K562 (cell line): Measurements from ENCODE around the gene HCN3. TPM values are rescaled to one million over a fixed set of nuclear protein-coding genes. Genes with fewer than 3 reads are reported as not detected.

Experiments used
- AFF4 ChIP-seq: sonication (generic); formaldehyde crosslinking; IDR thresholded peaks from 2 replicates; pipeline ENCODE4 v1.8.0; 2023; ENCODE audit warnings: mild to moderate bottlenecking, missing genetic modification reagents
- CBX8 ChIP-seq: fragments of 200-600 bp; sonication (generic); IDR thresholded peaks from 2 replicates; pipeline ENCODE4 v1.6.1; 2012; ENCODE audit warnings: borderline replicate concordance, mixed run types, low read depth, mild to moderate bottlenecking, moderate library complexity, mixed read lengths, low read length, control low read depth, inconsistent platforms; ENCODE audit not compliant: poor library complexity, severe bottlenecking; ENCODE audit errors: extremely low read depth
- CEBPG ChIP-seq, 3 experiments: fragments of 200-800 bp in 1 of 3; sonication (Bioruptor generic) in 1 of 3; sonication (generic) in 1 of 3; formaldehyde crosslinking in 1 of 3; IDR thresholded peaks in 2 of 3; conservative IDR thresholded peaks in 1 of 3; 2 replicates each; pipeline versions ENCODE4 v1.6.1 to v1.8.0; 2016 to 2022; ENCODE audit warnings: missing compliant biosample characterization in 2 of 3, missing genetic modification characterization in 2 of 3, mild to moderate bottlenecking in 1 of 3, missing genetic modification reagents in 1 of 3
- ELF2 ChIP-seq: fragments of 250-450 bp; sonication (Bioruptor Pico); IDR thresholded peaks from 2 replicates; pipeline ENCODE4 v1.5.0; 2021; ENCODE audit warnings: mild to moderate bottlenecking
- ETS1 ChIP-seq: conservative IDR thresholded peaks from 2 replicates; pipeline ENCODE4 v1.6.1; 2011; ENCODE audit warnings: low read depth, mild to moderate bottlenecking, low read length; ENCODE audit not compliant: control insufficient read depth
- FOXJ2 ChIP-seq: fragments of 200-800 bp; sonication (Bioruptor generic); IDR thresholded peaks from 2 replicates; pipeline ENCODE4 v1.6.1; 2016; ENCODE audit warnings: missing genetic modification characterization, missing compliant biosample characterization
- HMG20A ChIP-seq: fragments of 450-650 bp; formaldehyde crosslinking; conservative IDR thresholded peaks from 2 replicates; pipeline ENCODE4 v1.4.0; 2020; ENCODE audit warnings: mild to moderate bottlenecking, mixed read lengths
- RCOR1 ChIP-seq, 2 experiments: IDR thresholded peaks; 2 replicates each; pipeline ENCODE4 v1.6.1; 2012; ENCODE audit warnings: low read depth in 2 of 2, low read length in 2 of 2, borderline replicate concordance in 1 of 2, improper control_type of control experiment in 1 of 2
- SMAD3 ChIP-seq: fragments of 450-650 bp; formaldehyde crosslinking; conservative IDR thresholded peaks from 2 replicates; pipeline ENCODE4 v1.4.0; 2020; ENCODE audit warnings: mild to moderate bottlenecking
- SMAD4 ChIP-seq: fragments of 250-450 bp; sonication (Bioruptor Pico); conservative IDR thresholded peaks from 2 replicates; pipeline ENCODE4 v1.8.0; 2021; ENCODE audit warnings: inconsistent platforms, mild to moderate bottlenecking, moderate library complexity
- SMARCA5 ChIP-seq: fragments of 450-650 bp; IDR thresholded peaks from 2 replicates; pipeline ENCODE4 v1.6.1; 2016
- ZBTB9 ChIP-seq: fragments of 450-650 bp; formaldehyde crosslinking; IDR thresholded peaks from 2 replicates; pipeline ENCODE4 v1.4.0; 2020; ENCODE audit warnings: mild to moderate bottlenecking, moderate library complexity
- ZNF518B ChIP-seq: fragments of 250-450 bp; sonication (Bioruptor Pico); IDR thresholded peaks from 2 replicates; pipeline ENCODE4 v1.5.0; 2021; ENCODE audit warnings: mild to moderate bottlenecking, moderate library complexity
- polyA plus RNA-seq, 8 experiments: library from polyadenylated mRNA; depleted of rRNA in 4 of 8; stranded (reverse) in 5 of 8; unstranded in 3 of 8; fragments of >200 nt; fragmentation: Nextera tagmentation in 2 of 8; fragmentation: Illumina TruSeq in 1 of 8; extraction: Ambion mirVana in 2 of 8; extraction: Trizol in 1 of 8; gene quantifications; 2 replicates each; pipeline versions ENCODE4 v1.2.1 to v1.2.3, GENCODE V29; 2011 to 2014; ENCODE audit warnings: inconsistent platforms in 1 of 8, missing spikeins in 1 of 8
- total RNA-seq, 7 experiments: library from RNA; depleted of rRNA in 6 of 7; stranded (reverse); fragments of >200 nt in 6 of 7; fragmentation: Illumina TruSeq in 2 of 7; extraction: Trizol in 2 of 7; gene quantifications; 2 replicates each; pipeline versions ENCODE4 v1.2.1 to v1.2.3, GENCODE V29; 2011 to 2021; ENCODE audit warnings: low replicate concordance in 1 of 7

Gene HCN3
- total and polyA plus RNA-seq, 9 of the 15 experiments (the other 6 are each of a cell fraction or from before 2014, with no cell fraction given) = 0.91 to 9.7 (median 3.9) TPM

GRCh38 chr1:155261852-155262673, 15.2 kb upstream of the HCN3 start, which contains the start of gene SCAMP3 (continued):
- TF ChIP-seq CBX8 = no peak
- 0 out of 2 replicates have a peak, but pooled peaks have one; percentile 80 for TF ChIP-seq HMG20A (CRISPR knock-in tag)
- no peak for TF ChIP-seq ZNF518B (CRISPR knock-in tag)
- TF ChIP-seq SMAD3 (CRISPR knock-in tag) = peak; percentile 64; the same call in 1 of the 2 replicates
- TF ChIP-seq CEBPG (CRISPR knock-in tag; IDR thresholded peaks at IDR 0.05) = peak; percentile 30; the same call in 1 of the 2 replicates
- TF ChIP-seq CEBPG (tag; conservative IDR thresholded peaks at IDR 0.05 in 1 of 2, IDR thresholded peaks at IDR 0.05 in 1 of 2) = no peak
- 0 out of 4 replicates have a peak, but pooled peaks of 1 of the 2 experiments have one; percentile 5 for TF ChIP-seq RCOR1 (IDR thresholded peaks at IDR 0.05; ENCODE audit: borderline replicate concordance in 1 of 2, low read depth in 2 of 2, low read length in 2 of 2)
- TF ChIP-seq ETS1 = peak; percentile 92
- TF ChIP-seq SMARCA5 = no peak
- TF ChIP-seq SMAD4 (CRISPR knock-in tag) = no peak; the same call in 1 of the 2 replicates
- TF ChIP-seq ELF2 = peak; percentile 93
- peak; percentile 91 for TF ChIP-seq ZBTB9 (CRISPR knock-in tag)
- TF ChIP-seq FOXJ2 (tag) = 0 out of 2 replicates have a peak, but pooled peaks have one; percentile 45
- TF ChIP-seq AFF4 (CRISPR knock-in tag) = no peak; the same call in 1 of the 2 replicates
